ENCODE results near the gene IRF5.

DNA sequence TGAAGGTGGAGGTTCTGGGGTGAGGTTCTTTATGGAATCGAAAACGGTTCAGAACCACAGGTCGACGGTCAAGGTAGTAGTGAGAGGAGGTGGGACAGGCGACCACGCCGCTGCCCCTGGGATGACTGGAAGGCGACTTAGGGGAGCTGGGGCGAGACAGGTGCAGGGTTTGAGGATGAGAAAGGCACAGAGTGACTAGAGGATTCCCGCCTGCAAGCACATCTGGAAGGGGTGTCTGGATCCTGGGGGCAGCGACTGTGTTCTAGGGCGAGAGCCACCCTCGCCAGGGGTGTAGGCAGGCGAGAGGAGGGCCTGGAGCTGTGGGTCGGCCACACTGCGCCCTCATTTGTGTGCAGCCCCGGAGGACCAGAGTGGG is 468 bp upstream of the IRF5 start:
- TF ChIP-seq, protein P1, sequence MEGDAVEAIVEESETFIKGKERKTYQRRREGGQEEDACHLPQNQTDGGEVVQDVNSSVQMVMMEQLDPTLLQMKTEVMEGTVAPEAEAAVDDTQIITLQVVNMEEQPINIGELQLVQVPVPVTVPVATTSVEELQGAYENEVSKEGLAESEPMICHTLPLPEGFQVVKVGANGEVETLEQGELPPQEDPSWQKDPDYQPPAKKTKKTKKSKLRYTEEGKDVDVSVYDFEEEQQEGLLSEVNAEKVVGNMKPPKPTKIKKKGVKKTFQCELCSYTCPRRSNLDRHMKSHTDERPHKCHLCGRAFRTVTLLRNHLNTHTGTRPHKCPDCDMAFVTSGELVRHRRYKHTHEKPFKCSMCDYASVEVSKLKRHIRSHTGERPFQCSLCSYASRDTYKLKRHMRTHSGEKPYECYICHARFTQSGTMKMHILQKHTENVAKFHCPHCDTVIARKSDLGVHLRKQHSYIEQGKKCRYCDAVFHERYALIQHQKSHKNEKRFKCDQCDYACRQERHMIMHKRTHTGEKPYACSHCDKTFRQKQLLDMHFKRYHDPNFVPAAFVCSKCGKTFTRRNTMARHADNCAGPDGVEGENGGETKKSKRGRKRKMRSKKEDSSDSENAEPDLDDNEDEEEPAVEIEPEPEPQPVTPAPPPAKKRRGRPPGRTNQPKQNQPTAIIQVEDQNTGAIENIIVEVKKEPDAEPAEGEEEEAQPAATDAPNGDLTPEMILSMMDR (IDR thresholded peaks at IDR 0.05), result no peak
- TF ChIP-seq EZH2 (IDR thresholded peaks at IDR 0.05; ENCODE audit: borderline replicate concordance, insufficient read depth, low read depth, low read length, poor library complexity, severe bottlenecking), result no peak

Measured in B cell (primary cell).